Endothelial cell of umbilical vein (primary cell): ENCODE results near the gene NME7. TPM values are rescaled to one million over a fixed set of nuclear protein-coding genes. Genes with fewer than 3 reads are reported as not detected.

Experiments
- BruUV-seq: library from RNA; stranded (reverse); fragments of 400-500 nt; replicated peaks from 2 replicates; lab custom pipeline; 2021; lab: Mats Ljungman, UMichigan
- CTCF ChIA-PET: fragments of 300-600, 350-600 bp; sonication (Branson Sonifier 250); formaldehyde crosslinking; loops from one replicate; lab custom pipeline; 2021; ENCODE audit warnings: antibody characterized with exemption, inconsistent platforms; lab: Charles Lee
- POLR2A ChIA-PET: fragments of 300-600, 350-600 bp; sonication (Branson Sonifier 250); formaldehyde crosslinking; loops from one replicate; lab custom pipeline; 2021; ENCODE audit warnings: antibody characterized with exemption, inconsistent platforms; lab: Charles Lee
- DNase-seq: peaks from one replicate; pipeline ENCODE4 v3.0.0-alpha.2; 2011; ENCODE audit warnings: low read depth, low spot score
- FAIRE-seq: peaks from 2 replicates; lab custom pipeline; 2011; peaks lifted over from hg19 to GRCh38; lab: Jason Lieb, UNC
- H2AFZ ChIP-seq: 2 replicates; pipeline ENCODE4 v1.6.0; 2012; ENCODE audit warnings: low read depth, low read length, control low read depth, inconsistent platforms
- H3K27ac ChIP-seq: 2 replicates; pipeline ENCODE4 v1.5.1; 2011; ENCODE audit warnings: low read depth, mild to moderate bottlenecking, control low read depth, low read length, moderate library complexity; ENCODE audit not compliant: insufficient read depth
- H3K27me3 ChIP-seq, 2 experiments: 2 replicates each; pipeline versions ENCODE4 v1.6.0 to v1.6.1; 2011; ENCODE audit warnings: low read length in 2 of 2, mixed read lengths in 1 of 2; ENCODE audit not compliant: control insufficient read depth in 2 of 2, insufficient read depth in 2 of 2
- H3K36me3 ChIP-seq, 2 experiments: 2 replicates in 1 of 2; 3 replicates in 1 of 2; pipeline ENCODE4 v1.5.1; 2011; ENCODE audit warnings: low read length in 2 of 2, mild to moderate bottlenecking in 1 of 2, moderate library complexity in 1 of 2; ENCODE audit not compliant: control insufficient read depth in 2 of 2, insufficient read depth in 2 of 2; ENCODE audit errors: extremely low read depth in 1 of 2
- H3K4me1 ChIP-seq: 3 replicates; pipeline ENCODE4 v1.5.1; 2011; ENCODE audit warnings: mild to moderate bottlenecking, low read length; ENCODE audit not compliant: control insufficient read depth, insufficient read depth; ENCODE audit errors: extremely low read depth
- H3K4me2 ChIP-seq: 2 replicates; pipeline ENCODE4 v1.6.1; 2011; ENCODE audit warnings: low read length, control low read depth, mixed read lengths; ENCODE audit not compliant: insufficient read depth
- H3K4me3 ChIP-seq, 3 experiments: fragments of 200-600 bp in 1 of 3; sonication (generic), shearing (Covaris generic) in 1 of 3; replicated peaks in 1 of 3; 2 replicates each; pipeline ENCODE4 v1.5.1; 2011 to 2016; ENCODE audit warnings: control low read depth in 3 of 3, low read length in 3 of 3, mild to moderate bottlenecking in 2 of 3, inconsistent platforms in 1 of 3, low read depth in 1 of 3, moderate library complexity in 1 of 3; ENCODE audit not compliant: insufficient read depth in 1 of 3
- H3K79me2 ChIP-seq: 2 replicates; pipeline ENCODE4 v1.6.0; 2012; ENCODE audit warnings: low read length, inconsistent platforms; ENCODE audit not compliant: control insufficient read depth, insufficient read depth
- H3K9ac ChIP-seq: replicated peaks from 2 replicates; pipeline ENCODE3; 2011; ENCODE audit warnings: low read length, control low read depth; ENCODE audit not compliant: insufficient read depth; ENCODE audit errors: extremely low read depth
- H3K9me1 ChIP-seq: replicated peaks from 3 replicates; pipeline ENCODE4 v1.6.0; 2011; ENCODE audit warnings: mild to moderate bottlenecking, low read length; ENCODE audit not compliant: control insufficient read depth, insufficient read depth; ENCODE audit errors: extremely low read depth
- H3K9me3 ChIP-seq: replicated peaks from 2 replicates; pipeline ENCODE4 v1.5.1; 2012; ENCODE audit warnings: low read length, inconsistent platforms; ENCODE audit not compliant: control insufficient read depth, insufficient read depth
- H4K20me1 ChIP-seq: replicated peaks from 2 replicates; pipeline ENCODE3; 2011; ENCODE audit warnings: mild to moderate bottlenecking, low read length; ENCODE audit not compliant: control insufficient read depth, insufficient read depth; ENCODE audit errors: extremely low read depth
- FOS ChIP-seq: IDR thresholded peaks from 2 replicates; pipeline ENCODE4 v1.6.1; 2011; ENCODE audit warnings: mild to moderate bottlenecking, low read length, moderate library complexity, borderline replicate concordance; ENCODE audit not compliant: insufficient read depth
- GATA2 ChIP-seq: IDR thresholded peaks from 2 replicates; pipeline ENCODE4 v1.7.0; 2011; ENCODE audit warnings: low read depth, mild to moderate bottlenecking, moderate library complexity, mixed read lengths, low read length; ENCODE audit not compliant: insufficient read length, insufficient read depth
- JUN ChIP-seq: IDR thresholded peaks from 2 replicates; pipeline ENCODE4 v1.6.1; 2011; ENCODE audit warnings: borderline replicate concordance, low read depth; ENCODE audit not compliant: insufficient read length, insufficient read depth
- MYC ChIP-seq: IDR thresholded peaks from one replicate; pipeline ENCODE4 v1.6.1; 2011; ENCODE audit warnings: mild to moderate bottlenecking, low read depth, low read length
- POLR2A ChIP-seq: IDR thresholded peaks from 2 replicates; pipeline ENCODE4 v1.6.1; 2012; ENCODE audit warnings: low read depth, mild to moderate bottlenecking, control low read depth, low read length
- POLR2AphosphoS5 ChIP-seq: IDR thresholded peaks from 2 replicates; pipeline ENCODE4 v1.6.1; 2012; ENCODE audit warnings: low read depth, mild to moderate bottlenecking, control low read depth, low read length, moderate library complexity; ENCODE audit not compliant: insufficient read depth
- dilution Hi-C: fragments of 300-500 bp; cut with MboI; formaldehyde crosslinking; loops from one replicate; pipeline ENCODE4 v1.15.0; 2019; ENCODE audit warnings: low sequenced_read_pairs; ENCODE audit not compliant: extremely low pct_ligation_motif_present
- intact Hi-C: fragments of 100-400 bp; cut with micrococcal nuclease; formaldehyde crosslinking; loops from one replicate; pipeline ENCODE4 v1.10.0; 2022
- polyA plus RNA-seq, 4 experiments: library from polyadenylated mRNA; depleted of rRNA in 3 of 4; stranded (reverse) in 3 of 4; unstranded in 1 of 4; fragments of >200 nt; gene quantifications; 2 replicates each; pipeline versions ENCODE4 v1.2.1 to v1.2.3, GENCODE V29; 2011 to 2012; ENCODE audit warnings: missing spikeins in 1 of 4
- total RNA-seq: library from RNA; stranded (reverse); gene quantifications from 2 replicates; pipeline ENCODE4 v1.2.3, GENCODE V29; 2021
- TF ChIP-seq, protein P1 (sequence below), 2 donors: IDR thresholded peaks; 1 replicate in 1 of 2; 2 replicates in 1 of 2; pipeline ENCODE4 v1.5.1; 2011; ENCODE audit warnings: low read length in 2 of 2, mild to moderate bottlenecking in 2 of 2, moderate library complexity in 2 of 2, control low read depth in 1 of 2, inconsistent platforms in 1 of 2, low read depth in 1 of 2; ENCODE audit not compliant: insufficient read depth in 1 of 2; ENCODE audit errors: extremely low read depth in 1 of 2
- TF ChIP-seq, protein P2 (sequence below): IDR thresholded peaks from 2 replicates; pipeline ENCODE4 v1.6.1; 2011; ENCODE audit not compliant: insufficient read depth, insufficient read length

The NME7 gene
- total and polyA plus RNA-seq, 2 donors (not counting 3 experiments of a cell fraction or from before 2014, with no cell fraction given), result 16.5 to 25.3 TPM

DNA sequence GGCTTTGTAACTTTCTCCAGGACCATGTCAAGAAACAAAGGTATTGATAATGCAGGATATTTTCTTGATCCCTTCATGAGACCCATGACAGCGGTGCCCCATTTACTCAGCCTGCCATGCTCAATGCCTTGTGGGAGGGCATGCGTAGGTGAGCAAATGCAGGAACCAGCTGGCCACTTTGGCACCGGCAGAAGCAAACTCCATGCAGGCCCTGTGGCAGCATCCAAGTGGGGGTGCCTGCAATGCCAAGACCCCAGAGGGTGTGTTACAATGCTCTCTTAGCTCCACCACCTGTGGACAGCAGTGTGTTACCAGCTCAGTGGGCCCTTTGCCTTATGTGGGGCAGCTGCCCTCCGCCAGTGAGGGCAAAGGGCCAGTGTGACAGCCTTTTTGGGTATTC, 153.0 kb downstream of the NME7 start:
- Histone ChIP-seq H3K9ac (no peak overlapping the region), H3K27ac (no peak overlapping the region), H3K9me1 (no peaks in the 10 kb centered on the region), H3K4me3 (no peak overlapping the region), H4K20me1 (no peaks in the 10 kb centered on the region), H3K9me3 (no peaks in the 10 kb centered on the region), H2AFZ (no peak overlapping the region), H3K36me3 (no peaks in the 10 kb centered on the region), H3K27me3 (no peaks in the 10 kb centered on the region), H3K4me1 (no peaks in the 10 kb centered on the region), H3K4me2 (no peak overlapping the region), H3K79me2 (no peaks in the 10 kb centered on the region)
- DNase-seq (no peak), FAIRE-seq (no peak)
- intact Hi-C loops (no loop called here), dilution Hi-C loops (no loop called here)
- CTCF ChIA-PET, result no interaction called here
- BruUV-seq, result no TSS peak
- TF ChIP-seq MYC, result no peak
- TF ChIP-seq GATA2, result no peak
- TF ChIP-seq, protein P1, sequence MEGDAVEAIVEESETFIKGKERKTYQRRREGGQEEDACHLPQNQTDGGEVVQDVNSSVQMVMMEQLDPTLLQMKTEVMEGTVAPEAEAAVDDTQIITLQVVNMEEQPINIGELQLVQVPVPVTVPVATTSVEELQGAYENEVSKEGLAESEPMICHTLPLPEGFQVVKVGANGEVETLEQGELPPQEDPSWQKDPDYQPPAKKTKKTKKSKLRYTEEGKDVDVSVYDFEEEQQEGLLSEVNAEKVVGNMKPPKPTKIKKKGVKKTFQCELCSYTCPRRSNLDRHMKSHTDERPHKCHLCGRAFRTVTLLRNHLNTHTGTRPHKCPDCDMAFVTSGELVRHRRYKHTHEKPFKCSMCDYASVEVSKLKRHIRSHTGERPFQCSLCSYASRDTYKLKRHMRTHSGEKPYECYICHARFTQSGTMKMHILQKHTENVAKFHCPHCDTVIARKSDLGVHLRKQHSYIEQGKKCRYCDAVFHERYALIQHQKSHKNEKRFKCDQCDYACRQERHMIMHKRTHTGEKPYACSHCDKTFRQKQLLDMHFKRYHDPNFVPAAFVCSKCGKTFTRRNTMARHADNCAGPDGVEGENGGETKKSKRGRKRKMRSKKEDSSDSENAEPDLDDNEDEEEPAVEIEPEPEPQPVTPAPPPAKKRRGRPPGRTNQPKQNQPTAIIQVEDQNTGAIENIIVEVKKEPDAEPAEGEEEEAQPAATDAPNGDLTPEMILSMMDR (IDR thresholded peaks at IDR 0.05; ENCODE audit: extremely low read depth in 1 of 2, insufficient read depth in 1 of 2, low read depth in 1 of 2, low read length in 2 of 2), result no peak
- TF ChIP-seq POLR2A, result no peak
- TF ChIP-seq FOS, result no peak
- TF ChIP-seq POLR2AphosphoS5, result no peak
- TF ChIP-seq, protein P2, sequence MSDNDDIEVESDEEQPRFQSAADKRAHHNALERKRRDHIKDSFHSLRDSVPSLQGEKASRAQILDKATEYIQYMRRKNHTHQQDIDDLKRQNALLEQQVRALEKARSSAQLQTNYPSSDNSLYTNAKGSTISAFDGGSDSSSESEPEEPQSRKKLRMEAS, result no peak
- TF ChIP-seq JUN, result no peak
- POLR2A ChIA-PET, result no interaction called here
